CD4-positive, alpha-beta T cell (primary cell): Measurements from ENCODE around the gene EIF3D. TPM values are rescaled to one million over a fixed set of nuclear protein-coding genes. Genes with fewer than 3 reads are reported as not detected.

Experiments used
- ATAC-seq: fragments of 200-7000 bp; cut with Tn5 transposase; one replicate; pipeline ENCODE4 v1.10.0; 2022; ENCODE audit warnings: mild to moderate bottlenecking; ENCODE audit not compliant: poor library complexity
- CTCF ChIA-PET: fragments of 350-600 bp; sonication (Branson Sonifier 250); formaldehyde crosslinking; loops from one replicate; lab custom pipeline; 2021; ENCODE audit warnings: antibody characterized with exemption, inconsistent platforms; lab: Charles Lee
- POLR2A ChIA-PET: fragments of 350-600 bp; sonication (Branson Sonifier 250); formaldehyde crosslinking; loops from one replicate; lab custom pipeline; 2021; ENCODE audit warnings: antibody characterized with exemption, inconsistent platforms; lab: Charles Lee
- DNase-seq, 14 experiments: peaks; one replicate each; pipeline ENCODE4 v3.0.0-alpha.2; 2013 to 2020; ENCODE audit warnings: mixed read lengths in 2 of 14
- H3K27ac ChIP-seq, 2 donors: one replicate each; pipeline versions ENCODE4 v1.5.1 to v1.7.0; 2013; ENCODE audit warnings: low read length in 2 of 2, low read depth in 1 of 2, mild to moderate bottlenecking in 1 of 2
- H3K27me3 ChIP-seq, 2 experiments: 1 replicate in 1 of 2; 2 replicates in 1 of 2; pipeline versions ENCODE4 v1.6.1 to v1.7.0; 2013; ENCODE audit warnings: low read length in 2 of 2, control low read depth in 1 of 2, mild to moderate bottlenecking in 1 of 2, moderate library complexity in 1 of 2; ENCODE audit not compliant: insufficient read depth in 2 of 2, control insufficient read depth in 1 of 2
- H3K36me3 ChIP-seq: one replicate; pipeline ENCODE4 v1.6.1; 2013; ENCODE audit warnings: low read length, control low read depth; ENCODE audit not compliant: insufficient read depth
- H3K4me1 ChIP-seq: one replicate; pipeline ENCODE4 v1.6.1; 2013; ENCODE audit warnings: low read length, control low read depth; ENCODE audit not compliant: insufficient read depth
- H3K4me3 ChIP-seq: one replicate; pipeline ENCODE4 v1.5.1; 2013; ENCODE audit warnings: mild to moderate bottlenecking, low read length, moderate library complexity
- H3K9me3 ChIP-seq, 2 experiments: 1 replicate in 1 of 2; 2 replicates in 1 of 2; pipeline versions ENCODE4 v1.6.1 to v1.7.0; 2013; ENCODE audit warnings: low read length in 2 of 2, mild to moderate bottlenecking in 2 of 2, control low read depth in 1 of 2, moderate library complexity in 1 of 2; ENCODE audit not compliant: control insufficient read depth in 1 of 2, insufficient read depth in 1 of 2
- H3K27ac Mint-ChIP-seq: one replicate; pipeline ENCODE4 v1.8.0; 2020; ENCODE audit warnings: mixed read lengths
- H3K27me3 Mint-ChIP-seq: one replicate; pipeline ENCODE4 v1.8.0; 2021; ENCODE audit warnings: mixed read lengths
- H3K36me3 Mint-ChIP-seq: one replicate; pipeline ENCODE4 v1.8.0; 2021; ENCODE audit warnings: low read depth, mixed read lengths
- H3K4me1 Mint-ChIP-seq: one replicate; pipeline ENCODE4 v1.8.0; 2021; ENCODE audit warnings: low read depth, mixed read lengths
- H3K4me3 Mint-ChIP-seq: one replicate; pipeline ENCODE4 v1.8.0; 2020; ENCODE audit warnings: mild to moderate bottlenecking, mixed read lengths
- H3K9me3 Mint-ChIP-seq: one replicate; pipeline ENCODE4 v1.8.0; 2020; ENCODE audit warnings: mixed read lengths
- intact Hi-C, 2 experiments: fragments of 100-400 bp; cut with DNase I in 1 of 2; cut with micrococcal nuclease in 1 of 2; formaldehyde crosslinking; loops; one replicate each; pipeline versions ENCODE4 v1.15.1 to v1.9.0; 2023 to 2025; cut with DNase I, micrococcal nuclease
- total RNA-seq, 174 experiments: library from RNA in 2 of 174; stranded (reverse) in 2 of 174; gene quantifications; one replicate each; pipeline ENCODE4 v1.2.3 and lab custom pipeline; 2021 to 2026
- TF ChIP-seq, protein P1 (sequence below): fragments of 200-600 bp; IDR thresholded peaks from one replicate; pipeline ENCODE4 v1.8.0; 2022; ENCODE audit warnings: antibody characterized with exemption, mild to moderate bottlenecking

EIF3D gene
- total RNA-seq, 2 experiments from 2014 or later: 285 to 286 TPM

DNA sequence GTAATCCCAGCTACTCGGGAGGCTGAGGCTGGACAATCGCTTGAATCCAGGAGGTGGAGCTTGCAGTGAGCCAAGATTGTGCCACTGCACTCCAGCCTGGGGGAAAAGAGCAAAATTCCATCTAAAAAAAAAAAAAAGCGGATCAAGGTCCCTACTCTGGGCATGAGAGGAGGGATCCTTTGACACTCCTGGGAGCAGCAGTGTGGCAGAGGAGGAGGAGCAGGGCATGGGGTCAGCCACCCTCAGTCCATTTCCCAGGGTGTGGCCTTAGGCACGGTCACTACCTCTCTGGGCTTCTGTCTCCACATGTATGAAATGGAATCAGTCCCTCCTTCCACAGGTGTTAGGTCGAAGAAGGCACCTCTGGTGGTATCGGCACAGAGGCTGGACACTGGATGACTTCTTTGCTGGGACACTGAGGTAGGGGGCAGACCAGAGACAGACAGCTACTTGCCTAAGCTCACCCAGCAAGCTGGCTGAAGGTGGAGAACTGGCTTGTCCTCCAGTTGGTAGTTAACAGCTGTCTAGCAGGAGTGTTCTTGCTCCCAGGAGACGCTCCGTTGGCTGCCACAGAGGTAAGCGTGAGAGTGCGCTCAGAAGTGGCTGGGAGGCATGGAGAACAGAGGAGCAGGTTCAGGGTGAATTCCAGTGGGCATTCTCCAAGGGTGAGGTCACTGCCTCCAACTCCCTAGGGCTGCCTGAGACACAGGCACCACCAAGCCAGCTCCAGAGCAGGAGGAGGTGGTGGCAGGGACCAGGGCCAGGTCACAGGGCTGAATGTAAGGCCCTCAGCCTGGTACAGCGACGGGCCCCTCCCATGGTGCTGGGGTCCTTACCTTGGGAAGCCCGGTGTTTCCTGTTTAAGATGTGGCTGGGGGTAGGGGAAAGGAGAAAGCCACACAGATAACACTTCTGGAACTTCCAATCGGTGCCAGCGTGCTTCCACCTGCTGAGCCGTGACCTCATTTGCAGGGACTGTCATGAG is 67.0 kb downstream of the EIF3D start:
- DNase-seq: peak in 1 of 14 experiments; percentile 12
- Mint-ChIP-seq H3K9me3 (no peaks in the 10 kb centered on the region), H3K27ac (no peak overlapping the region), H3K4me3 (no peak overlapping the region), H3K36me3 (peaks cover 4% of the 10 kb centered on the region), H3K27me3 (no peaks in the 10 kb centered on the region), H3K4me1 (peaks cover 12% of the 10 kb centered on the region)
- Histone ChIP-seq H3K36me3 (peaks cover 3% of the 10 kb centered on the region), H3K27me3 (no peaks in the 10 kb centered on the region), H3K9me3 (no peaks in the 10 kb centered on the region), H3K27ac (no peak overlapping the region), H3K4me1 (peaks cover 6% of the 10 kb centered on the region), H3K4me3 (no peak overlapping the region)
- intact Hi-C loops: no loop called here
- ChIA-PET CTCF (no interaction called here), POLR2A (interaction anchor here (1.0 to 1.2 kb wide), 2 partner anchors 10 to 77 kb away, joined by 3 to 4 read pairs; no protein-coding TSS in a partner anchor)
- ATAC-seq: no peak
- TF ChIP-seq, protein P1, sequence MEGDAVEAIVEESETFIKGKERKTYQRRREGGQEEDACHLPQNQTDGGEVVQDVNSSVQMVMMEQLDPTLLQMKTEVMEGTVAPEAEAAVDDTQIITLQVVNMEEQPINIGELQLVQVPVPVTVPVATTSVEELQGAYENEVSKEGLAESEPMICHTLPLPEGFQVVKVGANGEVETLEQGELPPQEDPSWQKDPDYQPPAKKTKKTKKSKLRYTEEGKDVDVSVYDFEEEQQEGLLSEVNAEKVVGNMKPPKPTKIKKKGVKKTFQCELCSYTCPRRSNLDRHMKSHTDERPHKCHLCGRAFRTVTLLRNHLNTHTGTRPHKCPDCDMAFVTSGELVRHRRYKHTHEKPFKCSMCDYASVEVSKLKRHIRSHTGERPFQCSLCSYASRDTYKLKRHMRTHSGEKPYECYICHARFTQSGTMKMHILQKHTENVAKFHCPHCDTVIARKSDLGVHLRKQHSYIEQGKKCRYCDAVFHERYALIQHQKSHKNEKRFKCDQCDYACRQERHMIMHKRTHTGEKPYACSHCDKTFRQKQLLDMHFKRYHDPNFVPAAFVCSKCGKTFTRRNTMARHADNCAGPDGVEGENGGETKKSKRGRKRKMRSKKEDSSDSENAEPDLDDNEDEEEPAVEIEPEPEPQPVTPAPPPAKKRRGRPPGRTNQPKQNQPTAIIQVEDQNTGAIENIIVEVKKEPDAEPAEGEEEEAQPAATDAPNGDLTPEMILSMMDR: no peak

Other genes with a start within 250 kb of the EIF3D start
- 100 to 1,000 TPM; 901 to 925 TPM for gene MYH9, start 141.2 kb downstream of the EIF3D start, total RNA-seq
- gene TXN2, start 47.5 kb downstream of the EIF3D start, total RNA-seq: 10 to 100 TPM; 26.4 to 26.5 TPM
- gene FOXRED2, start 22.1 kb downstream of the EIF3D start, total RNA-seq: 1 to 10 TPM; 1.8 to 2.3 TPM
- not detected for gene CACNG2, start 174.6 kb upstream of the EIF3D start, total RNA-seq
- 10 to 100 TPM; 10.2 to 10.9 TPM for gene IFT27, start 247.0 kb upstream of the EIF3D start, total RNA-seq